C4-2B (cell line): Measurements from ENCODE around the gene GNB1.
A peak's percentile ranks its signal among the peaks of the same experiment; 100 is the strongest.
"Not testable (repeated sequence)": the region's sequence is repeated elsewhere in the genome, so short reads cannot be mapped to it uniquely, and the experiment has no call there.

Experiments
- H3K27ac ChIP-seq: fragments of 450-650 bp; 2 replicates; pipeline ENCODE4 v1.5.1; 2017
- CTCF ChIP-seq: fragments of 450-650 bp; conservative IDR thresholded peaks from 2 replicates; pipeline ENCODE4 v1.5.1; 2017; ENCODE audit warnings: mild to moderate bottlenecking
- ZFX ChIP-seq: fragments of 450-650 bp; IDR thresholded peaks from 2 replicates; pipeline ENCODE4 v1.6.1; 2017

Gene GNB1

GRCh38 chr1:1872329-1872994 is 18.4 kb downstream of the GNB1 start:
- TF ChIP-seq CTCF (no peak), ZFX (no peak)
- H3K27ac ChIP-seq = peak overlapping the region; percentile 34

- no peak for TF ChIP-seq ZFX
- no peak for TF ChIP-seq CTCF
- no peak overlapping the region for H3K27ac ChIP-seq
Measured at GRCh38 chr1:1869469-1869868, 21.4 kb downstream of the GNB1 start.

GRCh38 chr1:1867164-1867563 is 23.7 kb downstream of the GNB1 start:
- TF ChIP-seq ZFX (no peak), CTCF (no peak)
- no peak overlapping the region for H3K27ac ChIP-seq

DNA sequence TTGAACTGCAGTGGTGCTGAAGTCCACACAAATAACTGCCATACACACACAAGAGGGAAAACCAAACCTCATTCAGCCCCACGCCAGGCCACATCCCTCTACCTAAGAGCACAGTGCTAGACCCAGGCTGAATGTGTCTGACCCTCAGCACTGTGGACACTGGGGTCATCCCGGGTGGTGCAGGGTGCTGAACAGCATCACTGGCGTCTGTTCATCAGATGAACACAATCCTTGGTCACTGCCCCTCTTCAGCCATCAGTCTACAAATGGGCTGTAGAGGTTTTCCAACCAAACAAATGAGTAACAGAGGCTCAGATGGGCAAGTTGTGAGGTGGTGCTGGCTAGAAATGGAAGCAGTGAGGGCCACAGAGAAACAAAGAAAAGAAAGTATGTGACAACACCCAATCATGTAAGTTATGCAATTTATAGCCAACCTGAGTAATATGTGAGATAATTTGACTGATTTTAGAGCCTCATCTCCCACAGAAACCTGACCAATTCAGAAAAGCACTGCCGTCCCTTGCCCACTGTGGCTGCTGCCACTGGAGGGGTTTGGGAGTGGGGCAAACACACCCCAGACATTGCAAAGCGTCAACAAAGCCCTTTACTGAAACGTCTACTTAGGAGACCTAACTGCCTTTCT is 27.9 kb downstream of the GNB1 start:
- TF ChIP-seq CTCF (no peak), ZFX (no peak)
- H3K27ac ChIP-seq = no peak overlapping the region

- H3K27ac ChIP-seq = not testable (repeated sequence)
Measured at GRCh38 chr1:1861761-1862310, 29.1 kb downstream of the GNB1 start.

DNA sequence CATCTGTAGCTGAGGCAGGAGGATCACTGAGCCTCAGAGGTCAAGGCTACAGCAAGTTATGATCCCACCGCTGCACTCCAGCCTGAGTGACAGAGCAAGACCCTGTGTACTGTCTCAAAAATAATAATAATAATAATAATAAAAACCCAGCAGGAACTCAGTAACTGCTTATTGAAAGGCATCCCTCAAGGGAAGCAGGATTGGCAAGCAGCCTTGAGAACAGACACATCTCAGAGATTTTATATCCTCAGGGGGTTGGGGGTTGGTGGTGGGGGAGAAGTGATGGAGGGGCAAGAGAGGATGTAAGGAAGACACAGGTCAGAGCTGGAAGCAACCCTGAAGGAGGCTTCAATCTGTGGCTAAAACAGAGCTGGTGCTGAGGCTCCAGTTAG is 29.6 kb downstream of the GNB1 start:
- no peak overlapping the region for H3K27ac ChIP-seq
- TF ChIP-seq CTCF (no peak), ZFX (no peak)

DNA sequence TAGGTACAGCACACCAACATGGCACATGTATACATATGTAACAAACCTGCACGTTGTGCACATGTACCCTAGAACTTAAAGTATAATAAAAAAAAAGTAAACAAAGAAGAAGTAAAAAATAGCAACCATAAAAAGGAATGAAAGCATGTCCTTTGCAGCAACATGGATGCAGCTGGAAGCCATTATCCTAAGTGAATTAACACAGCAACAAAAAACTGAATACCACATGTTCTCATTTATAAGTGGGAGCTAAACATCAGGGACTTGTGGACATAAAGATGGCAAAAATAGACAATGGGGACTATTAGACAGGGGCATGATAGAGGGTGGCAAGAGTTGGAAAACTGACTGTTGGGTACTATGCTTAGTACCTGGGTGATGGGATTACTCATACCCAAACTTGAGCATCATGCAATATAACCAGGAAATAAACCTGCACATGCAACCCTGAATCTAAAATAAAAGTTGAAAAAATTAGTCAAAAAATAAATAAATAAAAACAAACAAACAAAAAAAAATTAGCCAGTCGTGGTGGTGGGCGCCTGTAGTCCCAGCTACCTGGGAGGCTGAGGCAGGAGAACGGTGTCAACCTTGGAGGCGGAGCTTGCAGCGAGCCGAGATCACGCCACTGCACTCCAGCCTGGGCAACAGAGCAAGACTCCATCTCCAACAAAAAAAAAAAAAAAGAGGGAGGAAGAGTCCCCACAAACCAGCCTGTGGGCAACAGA is 30.8 kb downstream of the GNB1 start:
- peak overlapping the region; percentile 83 for H3K27ac ChIP-seq

GRCh38 chr1:1858382-1859086 is 32.4 kb downstream of the GNB1 start:
- TF ChIP-seq ZFX (no peak), CTCF (no peak; the same call in 1 of the 2 replicates)
- peak overlapping the region; percentile 83 for H3K27ac ChIP-seq
